Dendritic cell treated with granulocyte-macrophage colony-stimulating factor and Interleukin-4, amounts not matched to agents 40 ng/mL and 50 ng/mL, for 4 days (primary cell): ENCODE results near the gene BTG4.

Experiments
- H3K27ac Mint-ChIP-seq: one replicate; pipeline ENCODE4 v1.8.0; 2022; ENCODE audit warnings: mild to moderate bottlenecking, mixed read lengths
- H3K27me3 Mint-ChIP-seq: one replicate; pipeline ENCODE4 v1.8.0; 2022; ENCODE audit warnings: mild to moderate bottlenecking, mixed read lengths
- H3K36me3 Mint-ChIP-seq: one replicate; pipeline ENCODE4 v1.8.0; 2022; ENCODE audit warnings: low read depth, mixed read lengths
- H3K4me1 Mint-ChIP-seq: one replicate; pipeline ENCODE4 v1.8.0; 2022; ENCODE audit warnings: low read depth, mixed read lengths
- H3K4me3 Mint-ChIP-seq: one replicate; pipeline ENCODE4 v1.8.0; 2022; ENCODE audit warnings: mild to moderate bottlenecking, moderate library complexity, mixed read lengths
- H3K9me3 Mint-ChIP-seq: one replicate; pipeline ENCODE4 v1.8.0; 2022; ENCODE audit warnings: mixed read lengths
- intact Hi-C: fragments of 100-400 bp; cut with micrococcal nuclease; formaldehyde crosslinking; loops from one replicate; pipeline ENCODE4 v1.15.0; 2022

Gene BTG4

GRCh38 chr11:111526501-111526900 is 14.3 kb upstream of the BTG4 start:
- Mint-ChIP-seq H3K27me3 (no peaks in the 10 kb centered on the region), H3K4me1 (peaks cover 23% of the 10 kb centered on the region), H3K27ac (no peak overlapping the region), H3K9me3 (no peaks in the 10 kb centered on the region), H3K4me3 (no peak overlapping the region), H3K36me3 (no peaks in the 10 kb centered on the region)
- intact Hi-C loops, result no loop called here

- intact Hi-C loops, result no loop called here
- Mint-ChIP-seq H3K4me1 (peaks cover 17% of the 10 kb centered on the region), H3K27me3 (no peaks in the 10 kb centered on the region), H3K27ac (no peak overlapping the region), H3K36me3 (no peaks in the 10 kb centered on the region), H3K4me3 (no peak overlapping the region), H3K9me3 (no peaks in the 10 kb centered on the region)
Observed at GRCh38 chr11:111525456-111525855, 13.3 kb upstream of the BTG4 start.

- H3K27ac Mint-ChIP-seq, result no peak overlapping the region
- intact Hi-C loops, result no loop called here
- H3K4me1 Mint-ChIP-seq, result peaks cover 17% of the 10 kb centered on the region
- H3K36me3 Mint-ChIP-seq, result no peaks in the 10 kb centered on the region
- no peaks in the 10 kb centered on the region for H3K27me3 Mint-ChIP-seq
- no peak overlapping the region for H3K4me3 Mint-ChIP-seq
- H3K9me3 Mint-ChIP-seq, result no peaks in the 10 kb centered on the region
Observed at GRCh38 chr11:111524056-111524455, 11.9 kb upstream of the BTG4 start.

GRCh38 chr11:111523343-111523742 is 11.2 kb upstream of the BTG4 start:
- no peaks in the 10 kb centered on the region for H3K27me3 Mint-ChIP-seq
- no peaks in the 10 kb centered on the region for H3K9me3 Mint-ChIP-seq
- intact Hi-C loops, result no loop called here
- peaks cover 17% of the 10 kb centered on the region for H3K4me1 Mint-ChIP-seq
- no peak overlapping the region for H3K4me3 Mint-ChIP-seq
- no peaks in the 10 kb centered on the region for H3K36me3 Mint-ChIP-seq
- no peak overlapping the region for H3K27ac Mint-ChIP-seq

- intact Hi-C loops, result no loop called here
- no peaks in the 10 kb centered on the region for H3K9me3 Mint-ChIP-seq
- H3K4me3 Mint-ChIP-seq, result no peak overlapping the region
- H3K4me1 Mint-ChIP-seq, result peaks cover 17% of the 10 kb centered on the region
- no peaks in the 10 kb centered on the region for H3K36me3 Mint-ChIP-seq
- no peaks in the 10 kb centered on the region for H3K27me3 Mint-ChIP-seq
- H3K27ac Mint-ChIP-seq, result no peak overlapping the region
Observed at GRCh38 chr11:111522426-111522825, 10.2 kb upstream of the BTG4 start.

GRCh38 chr11:111521135-111521534 is 8.9 kb upstream of the BTG4 start:
- no peaks in the 10 kb centered on the region for H3K27me3 Mint-ChIP-seq
- intact Hi-C loops, result no loop called here
- no peak overlapping the region for H3K27ac Mint-ChIP-seq
- H3K4me1 Mint-ChIP-seq, result peaks cover 11% of the 10 kb centered on the region
- no peaks in the 10 kb centered on the region for H3K9me3 Mint-ChIP-seq
- H3K36me3 Mint-ChIP-seq, result no peaks in the 10 kb centered on the region
- no peak overlapping the region for H3K4me3 Mint-ChIP-seq

- no peak overlapping the region for H3K4me3 Mint-ChIP-seq
- H3K27ac Mint-ChIP-seq, result no peak overlapping the region
- H3K36me3 Mint-ChIP-seq, result no peaks in the 10 kb centered on the region
- no peaks in the 10 kb centered on the region for H3K27me3 Mint-ChIP-seq
- H3K4me1 Mint-ChIP-seq, result peaks cover 11% of the 10 kb centered on the region
- intact Hi-C loops, result no loop called here
- H3K9me3 Mint-ChIP-seq, result no peaks in the 10 kb centered on the region
Observed at GRCh38 chr11:111520560-111520959, 8.4 kb upstream of the BTG4 start.

GRCh38 chr11:111518668-111519067 is 6.5 kb upstream of the BTG4 start:
- no peaks in the 10 kb centered on the region for H3K36me3 Mint-ChIP-seq
- no peak overlapping the region for H3K4me3 Mint-ChIP-seq
- no peak overlapping the region for H3K27ac Mint-ChIP-seq
- intact Hi-C loops, result no loop called here
- no peaks in the 10 kb centered on the region for H3K9me3 Mint-ChIP-seq
- H3K27me3 Mint-ChIP-seq, result peaks cover 10% of the 10 kb centered on the region
- H3K4me1 Mint-ChIP-seq, result peaks cover 13% of the 10 kb centered on the region

- no peak overlapping the region for H3K4me3 Mint-ChIP-seq
- intact Hi-C loops, result no loop called here
- H3K9me3 Mint-ChIP-seq, result no peaks in the 10 kb centered on the region
- no peaks in the 10 kb centered on the region for H3K36me3 Mint-ChIP-seq
- peaks cover 30% of the 10 kb centered on the region for H3K27me3 Mint-ChIP-seq
- H3K27ac Mint-ChIP-seq, result no peak overlapping the region
- peaks cover 15% of the 10 kb centered on the region for H3K4me1 Mint-ChIP-seq
Observed at GRCh38 chr11:111515591-111515990, 3.4 kb upstream of the BTG4 start.

GRCh38 chr11:111514216-111515031 is 2.2 kb upstream of the BTG4 start, which contains the start of gene HOATZ:
TSS of gene HOATZ (plus strand) at chr11:111514778. CDS start at chr11:111514785, 7 bp downstream.
- Mint-ChIP-seq H3K36me3 (no peaks in the 10 kb centered on the region), H3K27me3 (peaks cover 32% of the 10 kb centered on the region), H3K27ac (no peak within 1 kb of the TSS), H3K4me3 (no peak within 1 kb of the TSS), H3K4me1 (peaks cover 15% of the 10 kb centered on the region), H3K9me3 (no peaks in the 10 kb centered on the region)
- intact Hi-C loops, result no loop called here

GRCh38 chr11:111513240-111513605 is 1.0 kb upstream of the BTG4 start:
- Mint-ChIP-seq H3K27me3 (peaks cover 32% of the 10 kb centered on the region), H3K4me1 (peaks cover 15% of the 10 kb centered on the region), H3K4me3 (no peak overlapping the region), H3K27ac (no peak overlapping the region), H3K9me3 (no peaks in the 10 kb centered on the region), H3K36me3 (no peaks in the 10 kb centered on the region)
- intact Hi-C loops, result no loop called here

GRCh38 chr11:111510311-111510710 is 1.9 kb downstream of the BTG4 start:
- Mint-ChIP-seq H3K27ac (no peak overlapping the region), H3K4me3 (no peak overlapping the region), H3K9me3 (no peaks in the 10 kb centered on the region), H3K4me1 (peaks cover 20% of the 10 kb centered on the region), H3K36me3 (no peaks in the 10 kb centered on the region), H3K27me3 (peaks cover 32% of the 10 kb centered on the region)
- intact Hi-C loops, result no loop called here

GRCh38 chr11:111502611-111503010 is 9.6 kb downstream of the BTG4 start:
- Mint-ChIP-seq H3K36me3 (no peaks in the 10 kb centered on the region), H3K9me3 (no peaks in the 10 kb centered on the region), H3K27ac (no peak overlapping the region), H3K27me3 (no peaks in the 10 kb centered on the region), H3K4me1 (peaks cover 3% of the 10 kb centered on the region), H3K4me3 (no peak overlapping the region)
- intact Hi-C loops, result no loop called here

GRCh38 chr11:111500481-111500880 is 11.7 kb downstream of the BTG4 start:
- Mint-ChIP-seq H3K36me3 (no peaks in the 10 kb centered on the region), H3K27me3 (no peaks in the 10 kb centered on the region), H3K9me3 (no peaks in the 10 kb centered on the region), H3K4me3 (no peak overlapping the region), H3K27ac (no peak overlapping the region), H3K4me1 (no peaks in the 10 kb centered on the region)
- intact Hi-C loops, result no loop called here

- H3K9me3 Mint-ChIP-seq, result no peaks in the 10 kb centered on the region
- no peaks in the 10 kb centered on the region for H3K27me3 Mint-ChIP-seq
- intact Hi-C loops, result no loop called here
- no peaks in the 10 kb centered on the region for H3K36me3 Mint-ChIP-seq
- no peaks in the 10 kb centered on the region for H3K4me1 Mint-ChIP-seq
- no peak overlapping the region for H3K4me3 Mint-ChIP-seq
- H3K27ac Mint-ChIP-seq, result no peak overlapping the region
Observed at GRCh38 chr11:111499483-111499882, 12.7 kb downstream of the BTG4 start.
